ENCODE results near the gene SSMEM1.
"Not testable (repeated sequence)": the region's sequence is repeated elsewhere in the genome, so short reads cannot be mapped to it uniquely, and the experiment has no call there.

The SSMEM1 gene

DNA sequence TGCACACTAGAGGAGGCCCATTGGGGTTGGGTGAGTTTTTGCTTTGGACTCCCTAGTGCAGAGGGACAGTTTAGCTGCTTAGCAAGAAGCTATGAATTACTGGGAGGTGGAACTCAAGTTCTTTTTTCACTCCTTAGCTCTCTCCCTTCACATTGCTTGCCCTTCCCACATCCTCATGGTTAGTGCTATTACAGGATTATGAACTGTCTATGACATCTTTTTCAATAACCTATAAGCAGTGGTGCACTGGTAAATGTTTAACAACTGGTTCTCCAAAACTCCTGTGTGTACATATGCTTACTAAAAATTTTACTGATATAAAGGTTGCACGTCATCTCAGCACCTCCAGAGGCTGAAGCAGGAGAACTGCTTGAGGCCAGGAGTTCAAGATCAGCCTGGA is 6.2 kb downstream of the SSMEM1 start:
- DNase-seq (ENCODE audit: low spot score), result no peak

DNA sequence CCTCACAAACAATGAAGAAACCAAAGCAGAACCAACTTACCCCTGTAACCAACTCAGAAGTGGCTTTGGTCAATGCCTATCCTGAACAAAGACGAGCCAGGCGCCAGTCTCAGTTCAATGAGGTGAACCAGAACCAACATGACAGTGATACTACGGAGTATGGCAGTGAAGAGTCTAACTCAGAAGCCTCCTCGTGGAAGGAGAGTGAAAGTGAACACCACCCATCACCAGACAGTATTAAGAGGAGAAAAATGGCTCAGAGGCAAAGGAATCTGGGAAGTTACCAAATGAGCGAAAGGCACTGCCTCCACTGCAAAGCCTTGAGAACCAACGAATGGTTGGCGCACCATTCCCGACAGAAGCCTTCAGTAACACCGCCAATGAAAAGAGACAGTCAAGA is 8.4 kb downstream of the SSMEM1 start:
- DNase-seq (ENCODE audit: low spot score), result no peak

DNA sequence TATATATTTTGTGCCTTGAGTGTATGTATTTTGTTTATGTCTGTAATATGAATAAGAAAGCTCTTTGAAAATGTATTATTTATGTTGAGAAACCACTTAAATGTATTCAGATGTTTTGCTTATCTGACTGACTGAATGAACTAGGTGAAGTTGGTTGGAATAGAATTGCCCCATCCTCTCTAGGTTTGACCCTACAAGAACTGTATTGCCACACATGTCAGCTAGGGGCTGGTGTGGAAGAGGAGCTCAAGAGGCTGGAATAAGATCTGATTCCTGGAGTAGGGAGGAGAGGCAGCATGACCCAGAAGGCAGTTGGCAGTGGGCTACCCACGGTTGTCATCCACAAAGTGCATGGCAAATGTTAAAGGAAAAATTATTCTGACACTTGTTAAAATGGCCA is 9.1 kb downstream of the SSMEM1 start:
- no peak for DNase-seq (ENCODE audit: low spot score)

DNA sequence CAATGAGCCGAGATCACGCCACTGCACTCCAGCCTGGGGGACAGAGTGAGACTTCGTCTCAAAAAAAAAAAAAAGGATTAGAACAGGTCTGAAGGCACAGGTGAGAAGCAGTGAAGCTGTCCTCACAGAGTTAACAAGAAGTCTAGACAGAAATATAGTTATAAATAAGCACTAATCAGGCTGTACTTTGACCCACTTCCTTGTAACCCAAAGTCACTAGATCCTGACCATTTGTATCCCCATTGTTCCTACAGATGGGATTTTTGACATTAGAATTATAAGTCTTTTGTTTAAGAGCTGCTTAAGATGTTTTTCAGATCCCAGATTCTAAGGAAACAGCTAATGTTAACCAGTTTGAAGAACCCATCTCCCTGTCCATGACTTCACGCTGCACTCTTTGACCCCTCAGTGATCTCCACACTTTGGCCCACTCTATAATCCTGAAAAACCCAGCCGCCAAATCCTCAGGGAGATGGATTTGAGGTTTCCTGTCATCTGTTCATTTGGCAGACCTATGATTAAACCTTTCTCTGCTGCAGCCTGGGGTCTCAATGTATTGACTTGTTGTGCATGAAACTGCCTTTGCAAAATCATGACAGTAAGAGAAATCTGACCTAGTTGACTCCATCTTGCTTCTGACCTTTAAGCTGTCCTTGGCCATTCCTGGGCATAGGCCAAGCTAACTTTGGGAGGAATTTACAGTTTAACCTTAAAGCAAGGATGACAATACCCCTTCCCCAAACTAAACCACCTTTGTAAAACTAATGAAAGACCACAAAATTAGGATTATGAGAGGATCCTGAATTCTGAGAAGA is 11.4 kb downstream of the SSMEM1 start:
- no peak for DNase-seq (ENCODE audit: low spot score)

DNA sequence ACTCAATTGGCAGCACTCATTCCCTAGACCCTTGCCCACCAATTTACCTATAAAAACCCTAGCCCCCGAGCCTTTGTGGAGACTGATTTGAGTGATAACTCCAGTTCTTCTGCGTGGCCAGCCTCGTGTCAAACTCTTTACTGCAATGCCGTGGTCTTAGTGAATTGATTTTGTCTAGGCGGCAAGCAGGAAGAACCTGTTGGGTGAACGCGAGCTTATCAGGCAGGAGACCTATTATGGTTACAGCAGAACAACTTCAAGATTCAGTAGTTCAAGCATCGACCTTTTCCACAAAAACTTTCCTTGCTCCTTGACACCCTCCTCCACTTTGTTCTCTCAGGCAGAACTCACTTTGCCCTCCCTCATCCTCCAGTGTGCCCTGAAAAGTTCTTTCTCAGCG is 12.2 kb downstream of the SSMEM1 start:
- no peak for DNase-seq (ENCODE audit: low spot score)

DNA sequence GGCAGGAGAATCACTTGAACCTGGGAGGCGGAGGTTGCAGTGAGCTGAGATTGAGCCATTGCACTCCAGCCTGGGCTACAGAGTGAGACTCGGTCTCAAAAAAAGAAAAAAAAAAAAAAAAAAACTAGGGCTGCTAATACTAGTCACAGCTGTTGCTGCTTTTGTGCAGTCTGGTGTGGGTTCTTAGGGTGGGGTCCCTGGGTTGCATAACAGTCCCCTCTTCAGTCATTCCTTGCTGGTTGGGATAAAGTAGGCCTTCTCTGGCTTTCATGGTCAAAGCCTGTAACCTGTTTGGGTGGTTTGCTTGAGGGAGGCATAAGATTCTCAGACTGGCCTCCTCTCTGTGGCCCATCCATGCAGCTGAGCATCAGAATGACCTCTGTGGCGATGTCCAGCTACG is 14.1 kb downstream of the SSMEM1 start:
- no peak for DNase-seq (ENCODE audit: low spot score)

DNA sequence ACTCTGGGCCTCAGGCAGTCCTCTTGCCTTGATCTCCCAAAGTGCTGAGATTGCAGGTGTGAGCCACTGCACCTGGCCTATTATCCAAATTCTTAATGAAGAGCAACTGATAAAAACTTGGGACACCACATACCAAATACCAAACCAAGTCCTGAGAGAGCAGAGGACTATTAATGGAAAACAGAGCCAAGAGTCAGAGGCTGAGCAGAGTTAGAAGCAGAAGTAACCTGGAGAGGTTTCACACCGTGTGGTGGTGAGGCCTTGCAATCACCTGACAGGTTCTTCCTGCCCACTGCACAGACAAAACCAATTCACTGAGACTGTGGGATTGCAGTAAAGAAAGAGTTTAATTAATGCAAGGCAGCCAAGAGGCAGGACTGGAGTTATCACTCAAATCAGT is 16.0 kb downstream of the SSMEM1 start:
- DNase-seq (ENCODE audit: low spot score), result no peak

- no peak for DNase-seq (ENCODE audit: low spot score)
These were observed 16.6 kb downstream of the SSMEM1 start for GRCh38 chr7:130224210-130224609.

GRCh38 chr7:130224923-130225322 is 17.3 kb downstream of the SSMEM1 start:
- not testable (repeated sequence) for DNase-seq (ENCODE audit: low spot score)

- DNase-seq (ENCODE audit: low spot score), result no peak
These were observed 18.7 kb downstream of the SSMEM1 start for GRCh38 chr7:130226333-130226732.

- no peak for DNase-seq (ENCODE audit: low spot score)
These were observed 20.4 kb downstream of the SSMEM1 start for GRCh38 chr7:130227883-130228575.

GRCh38 chr7:130228840-130229502 is 21.3 kb downstream of the SSMEM1 start:
- DNase-seq (ENCODE audit: low spot score), result no peak

DNA sequence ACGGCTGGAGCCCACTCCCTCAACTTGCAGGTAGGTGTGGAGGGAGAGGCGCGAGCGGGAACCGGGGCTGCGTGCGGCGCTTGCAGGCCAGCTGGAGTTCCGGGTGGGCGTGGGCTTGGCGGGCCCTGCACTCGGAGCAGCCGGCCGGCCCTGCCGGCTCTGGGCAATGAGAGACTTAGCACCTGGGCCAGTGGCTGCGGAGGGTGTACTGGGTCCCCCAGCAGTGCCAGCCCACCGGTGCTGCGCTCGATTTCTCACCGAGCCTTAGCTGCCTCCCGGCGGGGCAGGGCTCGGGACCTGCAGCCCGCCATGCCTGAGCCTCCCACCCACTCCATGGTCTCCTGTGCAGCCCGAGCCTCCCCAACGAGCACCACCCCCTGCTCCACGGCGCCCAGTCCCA is 22.3 kb downstream of the SSMEM1 start:
- DNase-seq (ENCODE audit: low spot score), result not testable (repeated sequence)

DNA sequence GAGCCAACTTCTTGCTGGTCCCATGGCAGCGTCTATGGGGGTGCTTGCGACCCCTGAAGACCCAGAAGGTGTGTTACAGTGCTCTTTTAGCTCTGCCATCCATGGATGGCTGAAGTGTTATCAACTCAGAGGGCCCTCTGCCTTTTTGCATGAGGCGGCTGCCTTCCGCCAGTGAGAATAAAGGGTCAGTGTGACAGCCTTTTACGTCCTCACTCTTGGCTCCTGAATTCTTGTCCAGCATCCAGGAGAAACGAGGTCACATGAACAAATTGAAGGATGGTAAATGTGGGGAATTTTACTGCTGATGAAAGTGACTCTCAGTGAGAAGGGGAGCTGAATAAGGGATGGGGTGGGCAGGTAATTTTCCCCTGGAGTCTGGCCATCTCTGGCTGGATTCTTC is 24.1 kb downstream of the SSMEM1 start:
- DNase-seq (ENCODE audit: low spot score), result no peak

DNA sequence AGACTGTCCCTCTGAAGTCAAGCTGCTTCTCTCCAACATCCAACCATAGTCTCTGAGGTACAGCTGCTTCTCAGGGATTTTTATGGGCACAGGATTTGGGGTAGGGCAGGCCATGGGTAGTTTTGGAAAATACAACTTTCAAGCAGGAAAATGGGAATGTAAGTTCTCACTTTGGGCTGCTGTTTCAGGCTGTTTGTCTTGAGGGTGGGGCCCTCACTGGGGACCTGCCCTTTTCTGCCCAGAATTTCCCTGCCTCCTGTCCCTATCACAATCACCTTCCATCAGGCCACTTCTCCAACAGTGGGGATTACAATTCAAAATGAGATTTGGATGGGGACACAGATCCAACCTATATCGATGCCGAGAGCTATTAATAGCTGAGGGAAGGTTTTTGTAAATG is 24.5 kb downstream of the SSMEM1 start:
- DNase-seq (ENCODE audit: low spot score), result no peak

DNA sequence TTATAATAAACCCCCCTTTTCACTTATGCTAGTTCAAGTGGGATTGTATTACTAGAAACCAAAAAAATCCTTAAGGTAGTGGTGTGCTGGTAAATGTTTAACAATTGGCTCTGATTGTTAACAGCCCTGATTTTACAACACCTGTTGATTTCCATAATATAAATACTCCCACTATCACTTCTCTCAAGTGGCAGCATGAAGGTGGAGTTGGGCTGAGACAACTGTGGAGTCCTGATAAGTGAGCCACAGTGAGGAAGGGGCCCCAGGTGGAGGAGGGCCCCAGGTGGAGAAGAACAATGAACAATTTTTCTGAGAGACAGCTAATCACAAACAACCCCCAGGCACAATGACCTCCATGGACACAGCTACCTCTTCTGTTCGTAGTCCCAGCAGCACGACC is 26.4 kb downstream of the SSMEM1 start:
- no peak for DNase-seq (ENCODE audit: low spot score)

GRCh38 chr7:130236361-130236760 is 28.7 kb downstream of the SSMEM1 start:
- DNase-seq (ENCODE audit: low spot score), result not testable (repeated sequence)

GRCh38 chr7:130240240-130240639 is 32.6 kb downstream of the SSMEM1 start:
- DNase-seq (ENCODE audit: low spot score), result no peak

DNA sequence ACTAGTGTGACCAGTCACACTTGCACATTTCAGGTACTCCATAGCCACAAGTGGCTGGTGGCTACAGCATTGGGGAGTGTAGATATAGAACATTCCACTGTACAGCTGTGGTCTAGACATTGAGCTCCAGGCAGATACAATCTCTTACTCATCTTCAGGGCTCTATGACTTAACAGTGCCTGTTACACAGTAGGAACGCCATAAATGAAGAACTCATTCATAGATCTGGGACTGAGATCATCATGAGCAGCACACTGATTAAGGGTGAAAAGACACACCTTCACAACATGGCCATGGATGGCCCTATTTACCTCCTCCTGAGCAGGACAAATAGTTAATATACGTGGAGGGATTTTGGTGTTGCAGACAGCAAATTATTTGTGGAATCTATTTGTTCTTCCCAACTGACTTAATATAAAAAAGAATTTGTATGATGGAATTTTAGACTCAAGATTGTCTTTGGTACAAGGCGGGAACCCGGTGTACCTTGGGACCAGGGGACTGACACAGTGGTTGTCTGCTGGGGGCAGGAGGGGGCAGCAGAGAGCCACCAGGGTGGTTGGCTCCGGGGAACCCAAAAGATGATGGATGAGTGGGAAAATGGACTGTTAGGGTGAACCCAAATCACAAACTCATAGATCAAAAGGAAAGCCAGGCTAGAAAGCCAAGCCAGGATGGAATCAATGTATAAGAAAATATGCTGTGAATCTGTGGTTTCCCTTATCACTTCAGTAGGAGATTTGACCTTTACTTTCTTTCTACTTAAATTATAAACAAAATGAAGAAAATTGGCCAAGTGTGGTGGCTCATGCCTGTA is 34.7 kb downstream of the SSMEM1 start:
- peak; percentile 70 for DNase-seq (ENCODE audit: low spot score)

DNA sequence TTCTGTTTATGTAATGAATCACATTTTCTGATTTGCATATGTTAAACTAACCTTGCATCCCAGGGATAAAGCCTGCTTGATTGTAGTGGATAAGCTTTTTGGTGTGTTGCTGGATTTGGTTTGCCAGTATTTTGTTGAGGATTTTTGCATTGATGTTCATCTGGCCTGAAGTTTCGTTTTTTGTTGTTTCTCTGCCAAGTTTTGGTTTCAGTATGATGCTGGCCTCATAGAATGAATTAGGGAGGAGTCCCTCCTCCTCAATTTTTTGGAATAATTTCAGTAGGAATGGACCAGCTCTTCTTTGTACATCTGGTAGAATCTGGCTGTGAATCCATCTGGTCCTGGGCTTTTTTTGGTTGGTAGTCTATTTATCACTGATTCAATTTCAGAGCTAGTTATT is 35.8 kb downstream of the SSMEM1 start:
- not testable (repeated sequence) for DNase-seq (ENCODE audit: low spot score)

GRCh38 chr7:130246491-130246890 is 38.8 kb downstream of the SSMEM1 start:
- not testable (repeated sequence) for DNase-seq (ENCODE audit: low spot score)

DNA sequence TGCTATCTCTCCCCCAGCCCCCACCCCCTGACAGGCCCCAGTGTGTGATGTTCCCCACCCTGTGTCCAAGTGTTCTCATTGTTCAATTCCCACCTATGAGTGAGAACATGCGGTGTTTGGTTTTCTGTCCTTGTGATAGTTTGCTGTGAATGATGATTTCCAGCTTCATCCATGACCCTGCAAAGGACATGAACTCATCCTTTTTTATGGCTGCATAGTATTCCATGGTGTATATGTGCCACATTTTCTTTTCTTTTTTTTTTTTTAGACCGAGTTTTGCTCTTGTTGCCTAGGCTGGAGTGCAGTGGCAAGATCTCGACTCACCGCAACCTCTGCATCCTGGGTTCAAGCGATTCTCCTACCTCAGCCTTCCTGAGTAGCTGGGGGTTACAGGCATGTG is 41.2 kb downstream of the SSMEM1 start:
- not testable (repeated sequence) for DNase-seq (ENCODE audit: low spot score)
